HG03280 (cell line): ENCODE data around the gene MS4A10.

Experiments used
- ATAC-seq: cut with Tn5 transposase; IDR thresholded peaks from one replicate; pipeline ENCODE4 v1.9.1; 2021; ENCODE audit warnings: mild to moderate bottlenecking, moderate library complexity; ENCODE audit not compliant: unreplicated experiment

MS4A10 gene

GRCh38 chr11:60764879-60765278 lies 20.3 kb upstream of the MS4A10 start:
- peak; percentile 46 for ATAC-seq

GRCh38 chr11:60765355-60765754 lies 19.8 kb upstream of the MS4A10 start:
- no peak for ATAC-seq

GRCh38 chr11:60766547-60766946 lies 18.6 kb upstream of the MS4A10 start:
- ATAC-seq = no peak

- no peak for ATAC-seq
Measured at GRCh38 chr11:60767388-60767811, 17.7 kb upstream of the MS4A10 start.

- ATAC-seq = no peak
Measured at GRCh38 chr11:60768202-60768601, 16.9 kb upstream of the MS4A10 start.

GRCh38 chr11:60769273-60769672 lies 15.9 kb upstream of the MS4A10 start:
- ATAC-seq = no peak

- ATAC-seq = no peak
Measured at GRCh38 chr11:60769811-60770210, 15.3 kb upstream of the MS4A10 start.

GRCh38 chr11:60771146-60771545 lies 14.0 kb upstream of the MS4A10 start:
- ATAC-seq = no peak

GRCh38 chr11:60771879-60772525 lies 13.1 kb upstream of the MS4A10 start:
- ATAC-seq = no peak

GRCh38 chr11:60772666-60773065 lies 12.5 kb upstream of the MS4A10 start:
- ATAC-seq = no peak

GRCh38 chr11:60774726-60775125 lies 10.4 kb upstream of the MS4A10 start:
- no peak for ATAC-seq

- peak; percentile 77 for ATAC-seq
Measured at GRCh38 chr11:60775420-60775961, 9.6 kb upstream of the MS4A10 start.

- no peak for ATAC-seq
Measured at GRCh38 chr11:60776167-60776566, 9.0 kb upstream of the MS4A10 start.

GRCh38 chr11:60777106-60777505 lies 8.0 kb upstream of the MS4A10 start:
- ATAC-seq = no peak

- no peak for ATAC-seq
Measured at GRCh38 chr11:60777572-60777971, 7.6 kb upstream of the MS4A10 start.

- no peak for ATAC-seq
Measured at GRCh38 chr11:60780065-60780464, 5.1 kb upstream of the MS4A10 start.

- no peak for ATAC-seq
Measured at GRCh38 chr11:60780774-60781173, 4.4 kb upstream of the MS4A10 start.

- no peak for ATAC-seq
Measured at GRCh38 chr11:60781286-60781980, 3.7 kb upstream of the MS4A10 start.

GRCh38 chr11:60781981-60782316 lies 3.2 kb upstream of the MS4A10 start:
- ATAC-seq = no peak

- no peak for ATAC-seq
Measured at GRCh38 chr11:60782393-60783140, 2.6 kb upstream of the MS4A10 start.

GRCh38 chr11:60783141-60783484 lies 2.0 kb upstream of the MS4A10 start:
- no peak for ATAC-seq

GRCh38 chr11:60783911-60784310 lies 1.2 kb upstream of the MS4A10 start:
- ATAC-seq = no peak
